ENCODE measurements around the gene LPP. TPM values are rescaled to one million over a fixed set of nuclear protein-coding genes. Genes with fewer than 3 reads are reported as not detected.
A peak's percentile ranks its signal among the peaks of the same experiment; 100 is the strongest.

The LPP gene
- total RNA-seq, 1 experiment from 2014 or later, result 31.2 TPM

GRCh38 chr3:188746291-188746783, 592.4 kb downstream of the LPP start:
- no peak for DNase-seq (ENCODE audit: low spot score)

GRCh38 chr3:188747489-188747888, 593.5 kb downstream of the LPP start:
- DNase-seq (ENCODE audit: low spot score), result no peak

GRCh38 chr3:188749010-188749617, 595.2 kb downstream of the LPP start:
- peak; percentile 14 for DNase-seq (ENCODE audit: low spot score)

- DNase-seq (ENCODE audit: low spot score), result no peak
Measured at GRCh38 chr3:188749830-188750229, 595.9 kb downstream of the LPP start.

- no peak for DNase-seq (ENCODE audit: low spot score)
Measured at GRCh38 chr3:188750617-188751016, 596.7 kb downstream of the LPP start.

- DNase-seq (ENCODE audit: low spot score), result no peak
Measured at GRCh38 chr3:188752850-188753249, 598.9 kb downstream of the LPP start.

- DNase-seq (ENCODE audit: low spot score), result no peak
Measured at GRCh38 chr3:188754267-188754666, 600.3 kb downstream of the LPP start.

- no peak for DNase-seq (ENCODE audit: low spot score)
Measured at GRCh38 chr3:188756241-188756640, 602.3 kb downstream of the LPP start.

GRCh38 chr3:188759336-188760005, 605.5 kb downstream of the LPP start:
- no peak for DNase-seq (ENCODE audit: low spot score)

- peak; percentile 10 for DNase-seq (ENCODE audit: low spot score)
Measured at GRCh38 chr3:188760408-188760807, 606.5 kb downstream of the LPP start.

GRCh38 chr3:188761439-188761838, 607.5 kb downstream of the LPP start:
- no peak for DNase-seq (ENCODE audit: low spot score)

- DNase-seq (ENCODE audit: low spot score), result no peak
Measured at GRCh38 chr3:188761964-188762363, 608.0 kb downstream of the LPP start.

- no peak for DNase-seq (ENCODE audit: low spot score)
Measured at GRCh38 chr3:188764609-188765008, 610.7 kb downstream of the LPP start.

GRCh38 chr3:188769831-188770230, 615.9 kb downstream of the LPP start:
- DNase-seq (ENCODE audit: low spot score), result no peak

GRCh38 chr3:188772886-188773285, 618.9 kb downstream of the LPP start:
- DNase-seq (ENCODE audit: low spot score), result peak; percentile 43

GRCh38 chr3:188775412-188775811, 621.5 kb downstream of the LPP start:
- no peak for DNase-seq (ENCODE audit: low spot score)

- peak; percentile 57 for DNase-seq (ENCODE audit: low spot score)
Measured at GRCh38 chr3:188776447-188776846, 622.5 kb downstream of the LPP start.

GRCh38 chr3:188778091-188778852, 624.3 kb downstream of the LPP start:
- DNase-seq (ENCODE audit: low spot score), result no peak

GRCh38 chr3:188779281-188779980, 625.5 kb downstream of the LPP start:
- no peak for DNase-seq (ENCODE audit: low spot score)

- DNase-seq (ENCODE audit: low spot score), result no peak
Measured at GRCh38 chr3:188780193-188781147, 626.5 kb downstream of the LPP start.

- DNase-seq (ENCODE audit: low spot score), result no peak
Measured at GRCh38 chr3:188782613-188783124, 628.7 kb downstream of the LPP start.

All from A172 (cell line).